ENCODE measurements around the gene MYBPH. TPM values are rescaled to one million over a fixed set of nuclear protein-coding genes. Genes with fewer than 3 reads are reported as not detected.

Gene MYBPH
- total RNA-seq, 2 donors from 2014 or later, result not detected

GRCh38 chr1:203213126-203213525, 37.5 kb upstream of the MYBPH start:
- no peak for ATAC-seq (ENCODE audit: insufficient number of reproducible peaks, low FRiP score, low read depth)
- Histone ChIP-seq H3K27ac (no peak overlapping the region), H3K9me3 (no peaks in the 10 kb centered on the region), H3K27me3 (replicated peaks; ENCODE audit: insufficient read depth) (no peaks in the 10 kb centered on the region), H3K4me1 (ENCODE audit: control insufficient read depth in 1 of 2, low read depth in 2 of 2) (no peaks in the 10 kb centered on the region), H3K4me3 (no peak overlapping the region), H3K36me3 (no peaks in the 10 kb centered on the region)
- no peak for TF ChIP-seq CTCF (IDR thresholded peaks at IDR 0.05)
- no peak for DNase-seq (ENCODE audit: low spot score)

- H3K4me1 ChIP-seq (ENCODE audit: control insufficient read depth in 1 of 2, low read depth in 2 of 2), result no peaks in the 10 kb centered on the region
- DNase-seq (ENCODE audit: low spot score), result no peak
- no peaks in the 10 kb centered on the region for H3K9me3 ChIP-seq
- no peaks in the 10 kb centered on the region for H3K36me3 ChIP-seq
- no peak overlapping the region for H3K27ac ChIP-seq
- no peaks in the 10 kb centered on the region for H3K27me3 ChIP-seq (replicated peaks; ENCODE audit: insufficient read depth)
- H3K4me3 ChIP-seq, result no peak overlapping the region
- ATAC-seq (ENCODE audit: insufficient number of reproducible peaks, low FRiP score, low read depth), result no peak
- no peak for TF ChIP-seq CTCF (IDR thresholded peaks at IDR 0.05)
Measured at GRCh38 chr1:203211812-203212211, 36.2 kb upstream of the MYBPH start.

GRCh38 chr1:203210988-203211387, 35.4 kb upstream of the MYBPH start:
- ATAC-seq (ENCODE audit: insufficient number of reproducible peaks, low FRiP score, low read depth) (no peak), DNase-seq (ENCODE audit: low spot score) (no peak)
- no peaks in the 10 kb centered on the region for H3K27me3 ChIP-seq (replicated peaks; ENCODE audit: insufficient read depth)
- H3K4me3 ChIP-seq, result no peak overlapping the region
- H3K36me3 ChIP-seq, result no peaks in the 10 kb centered on the region
- H3K9me3 ChIP-seq, result no peaks in the 10 kb centered on the region
- no peak overlapping the region for H3K27ac ChIP-seq
- no peaks in the 10 kb centered on the region for H3K4me1 ChIP-seq (ENCODE audit: control insufficient read depth in 1 of 2, low read depth in 2 of 2)
- TF ChIP-seq CTCF (IDR thresholded peaks at IDR 0.05), result no peak

GRCh38 chr1:203210350-203210749, 34.7 kb upstream of the MYBPH start:
- H3K36me3 ChIP-seq, result no peaks in the 10 kb centered on the region
- no peak for TF ChIP-seq CTCF (IDR thresholded peaks at IDR 0.05)
- ATAC-seq (ENCODE audit: insufficient number of reproducible peaks, low FRiP score, low read depth) (no peak), DNase-seq (ENCODE audit: low spot score) (no peak)
- no peak overlapping the region for H3K27ac ChIP-seq
- H3K4me1 ChIP-seq (ENCODE audit: control insufficient read depth in 1 of 2, low read depth in 2 of 2), result no peaks in the 10 kb centered on the region
- no peaks in the 10 kb centered on the region for H3K27me3 ChIP-seq (replicated peaks; ENCODE audit: insufficient read depth)
- no peaks in the 10 kb centered on the region for H3K9me3 ChIP-seq
- H3K4me3 ChIP-seq, result no peak overlapping the region

- no peak overlapping the region for H3K4me3 ChIP-seq
- ATAC-seq (ENCODE audit: insufficient number of reproducible peaks, low FRiP score, low read depth), result no peak
Measured at GRCh38 chr1:203208181-203208580, 32.6 kb upstream of the MYBPH start.

More at GRCh38 chr1:203208181-203208580, 32.6 kb upstream of the MYBPH start:
- H3K36me3 ChIP-seq, result no peaks in the 10 kb centered on the region
- no peak for DNase-seq (ENCODE audit: low spot score)
- H3K9me3 ChIP-seq, result no peaks in the 10 kb centered on the region
- H3K27me3 ChIP-seq (replicated peaks; ENCODE audit: insufficient read depth), result no peaks in the 10 kb centered on the region
- H3K4me1 ChIP-seq (ENCODE audit: control insufficient read depth in 1 of 2, low read depth in 2 of 2), result no peaks in the 10 kb centered on the region
- H3K27ac ChIP-seq, result no peak overlapping the region
- TF ChIP-seq CTCF (IDR thresholded peaks at IDR 0.05), result no peak

All from thoracic aorta (tissue), 2 donors.